MM.1S (cell line): Measurements from ENCODE around the gene PPM1F.

Source experiments
- DNase-seq: peaks from one replicate; pipeline ENCODE4 v3.0.0-alpha.2; 2015
- H2AFZ ChIP-seq: fragments of 300-600 bp; sonication (generic); 2 replicates; pipeline ENCODE4 v1.6.0; 2016; ENCODE audit warnings: antibody characterized with exemption, low read length
- H3F3A ChIP-seq: fragments of 300-600 bp; sonication (generic); 2 replicates; pipeline ENCODE4 v1.6.1; 2016; ENCODE audit warnings: mild to moderate bottlenecking, antibody characterized with exemption, low read length, moderate library complexity, mixed read lengths; ENCODE audit not compliant: insufficient read depth
- H3K27ac ChIP-seq: fragments of 300-600 bp; sonication (generic); 2 replicates; pipeline ENCODE4 v1.5.1; 2016; ENCODE audit warnings: mild to moderate bottlenecking, low read length
- H3K27me3 ChIP-seq: fragments of 300-600 bp; sonication (generic); replicated peaks from 2 replicates; pipeline ENCODE4 v1.6.0; 2016; ENCODE audit warnings: low read length; ENCODE audit not compliant: insufficient read depth
- H3K36me3 ChIP-seq: fragments of 300-600 bp; sonication (generic); replicated peaks from 2 replicates; pipeline ENCODE4 v1.6.1; 2016; ENCODE audit warnings: mild to moderate bottlenecking, low read length, mixed read lengths; ENCODE audit not compliant: insufficient read depth
- H3K4me1 ChIP-seq: fragments of 300-600 bp; sonication (generic); 2 replicates; pipeline ENCODE4 v1.6.1; 2016; ENCODE audit warnings: low read length, mixed read lengths
- H3K4me2 ChIP-seq: fragments of 300-600 bp; sonication (generic); 2 replicates; pipeline ENCODE4 v1.6.0; 2016; ENCODE audit warnings: low read depth, low read length
- H3K4me3 ChIP-seq: fragments of 300-600 bp; sonication (generic); 2 replicates; pipeline ENCODE4 v1.5.1; 2016; ENCODE audit warnings: low read length, mixed read lengths
- H3K79me2 ChIP-seq: fragments of 300-600 bp; sonication (generic); 2 replicates; pipeline ENCODE4 v1.6.1; 2016; ENCODE audit warnings: mixed run types, low read length, mixed read lengths
- H3K9ac ChIP-seq: fragments of 300-600 bp; sonication (generic); 2 replicates; pipeline ENCODE4 v1.6.1; 2016; ENCODE audit warnings: low read length, mixed read lengths
- H3K9me2 ChIP-seq: fragments of 300-600 bp; sonication (generic); replicated peaks from 2 replicates; pipeline ENCODE4 v1.6.1; 2016; ENCODE audit warnings: mild to moderate bottlenecking, low read length, mixed read lengths; ENCODE audit not compliant: insufficient read depth
- H3K9me3 ChIP-seq: fragments of 300-600 bp; sonication (generic); replicated peaks from 2 replicates; pipeline ENCODE4 v1.6.1; 2016; ENCODE audit warnings: mild to moderate bottlenecking, low read length, mixed read lengths; ENCODE audit not compliant: insufficient read depth
- H4K20me1 ChIP-seq: fragments of 300-600 bp; sonication (generic); 2 replicates; pipeline ENCODE4 v1.6.1; 2016; ENCODE audit warnings: mild to moderate bottlenecking, low read length, moderate library complexity, mixed read lengths; ENCODE audit not compliant: insufficient read depth
- CTCF ChIP-seq: fragments of 300-600 bp; sonication (generic); IDR thresholded peaks from 2 replicates; pipeline ENCODE4 v1.5.1; 2016; ENCODE audit warnings: antibody characterized with exemption, low read length, mixed read lengths
- EZH2 ChIP-seq: fragments of 300-600 bp; sonication (generic); optimal IDR thresholded peaks from 2 replicates; pipeline ENCODE3; 2017; ENCODE audit warnings: low read depth, mild to moderate bottlenecking, antibody characterized with exemption, low read length, mixed read lengths
- EZH2phosphoT487 ChIP-seq: fragments of 300-600 bp; sonication (generic); IDR thresholded peaks from 2 replicates; pipeline ENCODE4 v1.6.1; 2018; ENCODE audit warnings: antibody characterized with exemption, low read length

The PPM1F gene

GRCh38 chr22:21921184-21921721 is 31.4 kb downstream of the PPM1F start:
- no peaks in the 10 kb centered on the region for H3K9me3 ChIP-seq
- no peak for DNase-seq
- H2AFZ ChIP-seq: no peak overlapping the region
- no peak overlapping the region for H3K4me2 ChIP-seq
- H3K4me3 ChIP-seq: no peak overlapping the region
- H3K4me1 ChIP-seq: no peaks in the 10 kb centered on the region
- H3K79me2 ChIP-seq: no peaks in the 10 kb centered on the region
- no peak overlapping the region for H3K9ac ChIP-seq
- no peak for TF ChIP-seq EZH2
- no peak for TF ChIP-seq CTCF
- H3K9me2 ChIP-seq: no peaks in the 10 kb centered on the region
- H4K20me1 ChIP-seq: no peaks in the 10 kb centered on the region
- no peaks in the 10 kb centered on the region for H3F3A ChIP-seq
- H3K27ac ChIP-seq: no peak overlapping the region
- H3K27me3 ChIP-seq: no peaks in the 10 kb centered on the region
- H3K36me3 ChIP-seq: no peaks in the 10 kb centered on the region

- Histone ChIP-seq H3K4me3 (no peak overlapping the region), H3K9ac (no peak overlapping the region), H4K20me1 (no peaks in the 10 kb centered on the region), H3K27ac (no peak overlapping the region), H3F3A (no peaks in the 10 kb centered on the region), H3K9me3 (no peaks in the 10 kb centered on the region), H2AFZ (no peak overlapping the region), H3K79me2 (no peaks in the 10 kb centered on the region), H3K36me3 (no peaks in the 10 kb centered on the region), H3K4me2 (no peak overlapping the region), H3K4me1 (no peaks in the 10 kb centered on the region), H3K27me3 (no peaks in the 10 kb centered on the region), H3K9me2 (no peaks in the 10 kb centered on the region)
- no peak for DNase-seq
- no peak for TF ChIP-seq EZH2phosphoT487
- TF ChIP-seq CTCF: no peak
- TF ChIP-seq EZH2: no peak
These were observed 32.1 kb downstream of the PPM1F start for GRCh38 chr22:21920341-21921183.

GRCh38 chr22:21919526-21920307 is 32.9 kb downstream of the PPM1F start:
- H3K27ac ChIP-seq: no peak overlapping the region
- H3K9me2 ChIP-seq: no peaks in the 10 kb centered on the region
- no peak overlapping the region for H3K4me3 ChIP-seq
- no peak for TF ChIP-seq EZH2
- TF ChIP-seq CTCF: no peak
- no peak for TF ChIP-seq EZH2phosphoT487
- H2AFZ ChIP-seq: no peak overlapping the region
- H4K20me1 ChIP-seq: no peaks in the 10 kb centered on the region
- H3K79me2 ChIP-seq: no peaks in the 10 kb centered on the region
- H3K9ac ChIP-seq: no peak overlapping the region
- no peaks in the 10 kb centered on the region for H3F3A ChIP-seq
- H3K4me2 ChIP-seq: no peak overlapping the region
- H3K9me3 ChIP-seq: no peaks in the 10 kb centered on the region
- no peaks in the 10 kb centered on the region for H3K27me3 ChIP-seq
- no peak for DNase-seq
- H3K4me1 ChIP-seq: no peaks in the 10 kb centered on the region
- no peaks in the 10 kb centered on the region for H3K36me3 ChIP-seq
